Liver (tissue), 9 donors: Measurements from ENCODE around the gene SYNJ1. TPM values are rescaled to one million over a fixed set of nuclear protein-coding genes. Genes with fewer than 3 reads are reported as not detected.

Source experiments
- DNase-seq: peaks from one replicate; pipeline ENCODE4 v3.0.0-alpha.2; 2017; ENCODE audit warnings: low spot score
- H3K27ac ChIP-seq, 2 donors: one replicate each; pipeline ENCODE4 v1.7.0; 2013; ENCODE audit warnings: inconsistent platforms in 2 of 2, low read length in 2 of 2, control low read depth in 1 of 2, low read depth in 1 of 2, mild to moderate bottlenecking in 1 of 2
- H3K27me3 ChIP-seq, 4 donors: one replicate each; pipeline versions ENCODE4 v1.6.1 to v1.7.0; 2013; ENCODE audit warnings: low read length in 3 of 4, inconsistent platforms in 1 of 4, mild to moderate bottlenecking in 1 of 4, moderate library complexity in 1 of 4; ENCODE audit not compliant: control insufficient read depth in 4 of 4, insufficient read depth in 4 of 4
- H3K36me3 ChIP-seq, 4 donors: one replicate each; pipeline versions ENCODE4 v1.6.1 to v1.7.0; 2013; ENCODE audit warnings: low read length in 3 of 4, mild to moderate bottlenecking in 3 of 4, low read depth in 1 of 4, moderate library complexity in 1 of 4; ENCODE audit not compliant: control insufficient read depth in 4 of 4, insufficient read depth in 3 of 4
- H3K4me1 ChIP-seq, 4 donors: one replicate each; pipeline versions ENCODE4 v1.6.1 to v1.7.0; 2013; ENCODE audit warnings: low read length in 3 of 4, mild to moderate bottlenecking in 3 of 4, moderate library complexity in 1 of 4; ENCODE audit not compliant: control insufficient read depth in 4 of 4, insufficient read depth in 4 of 4
- H3K4me3 ChIP-seq, 3 donors: one replicate each; pipeline versions ENCODE4 v1.6.1 to v1.7.0; 2013; ENCODE audit warnings: low read length in 3 of 3, control low read depth in 1 of 3, low read depth in 1 of 3, mild to moderate bottlenecking in 1 of 3
- H3K9ac ChIP-seq, 2 donors: one replicate each; pipeline ENCODE4 v1.7.0; 2013; ENCODE audit warnings: low read length in 2 of 2, mild to moderate bottlenecking in 2 of 2, moderate library complexity in 2 of 2, control low read depth in 1 of 2, low read depth in 1 of 2
- H3K9me3 ChIP-seq, 4 donors: one replicate each; pipeline versions ENCODE4 v1.6.1 to v1.7.0; 2013; ENCODE audit warnings: low read length in 3 of 4; ENCODE audit not compliant: control insufficient read depth in 4 of 4
- EGR1 ChIP-seq, 2 donors: IDR thresholded peaks; 2 replicates each; pipeline ENCODE4 v1.6.1; 2016 to 2018; ENCODE audit warnings: antibody characterized with exemption in 2 of 2, low read depth in 2 of 2
- FOXA1 ChIP-seq: IDR thresholded peaks from 2 replicates; pipeline ENCODE4 v1.6.1; 2016; ENCODE audit warnings: antibody characterized with exemption
- FOXA2 ChIP-seq: IDR thresholded peaks from 2 replicates; pipeline ENCODE4 v1.6.1; 2016; ENCODE audit warnings: antibody characterized with exemption
- GABPA ChIP-seq, 2 donors: IDR thresholded peaks in 1 of 2; conservative IDR thresholded peaks in 1 of 2; 2 replicates each; pipeline ENCODE4 v1.6.1; 2016; ENCODE audit warnings: antibody characterized with exemption in 2 of 2, mild to moderate bottlenecking in 1 of 2, moderate library complexity in 1 of 2
- HNF4A ChIP-seq, 2 donors: conservative IDR thresholded peaks; 2 replicates each; pipeline ENCODE4 v1.6.1; 2016; ENCODE audit warnings: antibody characterized with exemption in 2 of 2, mild to moderate bottlenecking in 2 of 2
- HNF4G ChIP-seq: IDR thresholded peaks from 2 replicates; pipeline ENCODE4 v1.6.1; 2016; ENCODE audit warnings: antibody characterized with exemption
- JUND ChIP-seq, 2 donors: IDR thresholded peaks; 2 replicates each; pipeline ENCODE4 v1.6.1; 2016; ENCODE audit warnings: antibody characterized with exemption in 2 of 2
- NR2F2 ChIP-seq: IDR thresholded peaks from 2 replicates; pipeline ENCODE4 v1.6.1; 2016; ENCODE audit warnings: antibody characterized with exemption
- RAD21 ChIP-seq, 2 donors: IDR thresholded peaks; 2 replicates each; pipeline ENCODE4 v1.6.1; 2016; ENCODE audit warnings: antibody characterized with exemption in 2 of 2, mild to moderate bottlenecking in 2 of 2
- RXRA ChIP-seq, 2 donors: IDR thresholded peaks; 2 replicates each; pipeline ENCODE4 v1.6.1; 2017 to 2018; ENCODE audit warnings: antibody characterized with exemption in 2 of 2, mild to moderate bottlenecking in 1 of 2
- SP1 ChIP-seq: IDR thresholded peaks from 2 replicates; pipeline ENCODE4 v1.6.1; 2018; ENCODE audit warnings: antibody characterized with exemption, mild to moderate bottlenecking
- TAF1 ChIP-seq: conservative IDR thresholded peaks from 2 replicates; pipeline ENCODE4 v1.6.1; 2016; ENCODE audit warnings: antibody characterized with exemption, mild to moderate bottlenecking
- YY1 ChIP-seq: IDR thresholded peaks from 2 replicates; pipeline ENCODE4 v1.6.1; 2016; ENCODE audit warnings: antibody characterized with exemption, mild to moderate bottlenecking
- WGBS: extraction: QIAGEN DNeasy Blood & Tissue Kit; methylation state at CpG from one replicate; pipeline ENCODE4 v1.1.7; 2013; 5-methylcytosine and 5-hydroxymethylcytosine counted together
- polyA plus RNA-seq, 2 donors: library from polyadenylated mRNA; stranded (reverse) in 1 of 2; unstranded in 1 of 2; fragments of 200-250 nt in 1 of 2; fragments of >200 nt in 1 of 2; fragmentation: Nextera tagmentation in 1 of 2; extraction: Ambion mirVana in 1 of 2; gene quantifications; one replicate each; pipeline versions ENCODE4 v1.2.1 to v1.2.3, GENCODE V29; 2013 to 2015
- total RNA-seq, 2 donors: library from RNA; depleted of rRNA; stranded (reverse); fragments of >200 nt; gene quantifications; one replicate each; pipeline ENCODE4 v1.2.3, GENCODE V29; 2014
- TF ChIP-seq, protein P1 (sequence below): fragments of 150-350 bp; IDR thresholded peaks from 2 replicates; pipeline ENCODE4 v1.5.1; 2017; ENCODE audit warnings: improper control_type of control experiment, low read depth, low read length; ENCODE audit not compliant: missing input control
- TF ChIP-seq, protein P2 (sequence below): IDR thresholded peaks from 2 replicates; pipeline ENCODE4 v1.6.1; 2016; ENCODE audit warnings: antibody characterized with exemption
- TF ChIP-seq, protein P3 (sequence below): IDR thresholded peaks from 2 replicates; pipeline ENCODE4 v1.6.1; 2016; ENCODE audit warnings: antibody characterized with exemption, mild to moderate bottlenecking
- TF ChIP-seq, protein P4 (sequence below): IDR thresholded peaks from 2 replicates; pipeline ENCODE4 v1.6.1; 2016; ENCODE audit warnings: antibody characterized with exemption
- TF ChIP-seq, protein P5 (sequence below): IDR thresholded peaks from 2 replicates; pipeline ENCODE4 v1.6.1; 2016; ENCODE audit warnings: antibody characterized with exemption
- donor health status: healthy.
- donor health status: healthy.
- donor health status: healthy.
- donor health status: healthy.
- donor health status: healthy.

SYNJ1 gene
- total and polyA plus RNA-seq, 4 donors: 2.5 to 7.2 (median 5.0) TPM

DNA sequence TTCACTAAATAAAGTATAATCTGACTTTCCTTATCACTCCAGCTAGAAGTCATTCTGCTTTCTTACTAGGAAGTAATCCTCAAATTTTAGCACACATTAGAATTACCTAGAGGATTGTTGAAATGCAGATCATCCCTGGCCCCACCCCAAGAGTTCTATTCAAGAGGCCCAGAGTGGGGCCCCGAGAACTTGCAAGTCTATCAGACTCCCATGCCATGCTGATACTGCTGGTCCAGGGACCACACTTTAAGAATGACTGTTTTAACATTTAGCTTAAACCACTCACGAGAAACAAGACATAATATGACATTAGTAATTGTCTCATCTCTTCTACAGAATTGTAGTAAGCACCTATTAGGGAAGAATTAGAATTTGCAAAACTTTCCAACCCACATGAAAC, 7.7 kb upstream of the SYNJ1 start:
- Histone ChIP-seq H3K9me3 (no peaks in the 10 kb centered on the region), H3K9ac (no peak overlapping the region), H3K27me3 (no peaks in the 10 kb centered on the region), H3K4me1 (no peaks in the 10 kb centered on the region), H3K27ac (no peak overlapping the region), H3K4me3 (no peak overlapping the region), H3K36me3 (peaks cover 4 to 28% (median 13%) of the 10 kb centered on the region in 4 donors)
- no peak for DNase-seq
- no peak for TF ChIP-seq TAF1
- TF ChIP-seq, protein P1, sequence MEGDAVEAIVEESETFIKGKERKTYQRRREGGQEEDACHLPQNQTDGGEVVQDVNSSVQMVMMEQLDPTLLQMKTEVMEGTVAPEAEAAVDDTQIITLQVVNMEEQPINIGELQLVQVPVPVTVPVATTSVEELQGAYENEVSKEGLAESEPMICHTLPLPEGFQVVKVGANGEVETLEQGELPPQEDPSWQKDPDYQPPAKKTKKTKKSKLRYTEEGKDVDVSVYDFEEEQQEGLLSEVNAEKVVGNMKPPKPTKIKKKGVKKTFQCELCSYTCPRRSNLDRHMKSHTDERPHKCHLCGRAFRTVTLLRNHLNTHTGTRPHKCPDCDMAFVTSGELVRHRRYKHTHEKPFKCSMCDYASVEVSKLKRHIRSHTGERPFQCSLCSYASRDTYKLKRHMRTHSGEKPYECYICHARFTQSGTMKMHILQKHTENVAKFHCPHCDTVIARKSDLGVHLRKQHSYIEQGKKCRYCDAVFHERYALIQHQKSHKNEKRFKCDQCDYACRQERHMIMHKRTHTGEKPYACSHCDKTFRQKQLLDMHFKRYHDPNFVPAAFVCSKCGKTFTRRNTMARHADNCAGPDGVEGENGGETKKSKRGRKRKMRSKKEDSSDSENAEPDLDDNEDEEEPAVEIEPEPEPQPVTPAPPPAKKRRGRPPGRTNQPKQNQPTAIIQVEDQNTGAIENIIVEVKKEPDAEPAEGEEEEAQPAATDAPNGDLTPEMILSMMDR: no peak
- TF ChIP-seq FOXA2: no peak
- TF ChIP-seq, protein P2, sequence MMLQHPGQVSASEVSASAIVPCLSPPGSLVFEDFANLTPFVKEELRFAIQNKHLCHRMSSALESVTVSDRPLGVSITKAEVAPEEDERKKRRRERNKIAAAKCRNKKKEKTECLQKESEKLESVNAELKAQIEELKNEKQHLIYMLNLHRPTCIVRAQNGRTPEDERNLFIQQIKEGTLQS: no peak
- no peak for TF ChIP-seq RAD21 (IDR thresholded peaks at IDR 0.05)
- TF ChIP-seq HNF4A (conservative IDR thresholded peaks at IDR 0.05): no peak
- TF ChIP-seq NR2F2: no peak
- TF ChIP-seq, protein P3, sequence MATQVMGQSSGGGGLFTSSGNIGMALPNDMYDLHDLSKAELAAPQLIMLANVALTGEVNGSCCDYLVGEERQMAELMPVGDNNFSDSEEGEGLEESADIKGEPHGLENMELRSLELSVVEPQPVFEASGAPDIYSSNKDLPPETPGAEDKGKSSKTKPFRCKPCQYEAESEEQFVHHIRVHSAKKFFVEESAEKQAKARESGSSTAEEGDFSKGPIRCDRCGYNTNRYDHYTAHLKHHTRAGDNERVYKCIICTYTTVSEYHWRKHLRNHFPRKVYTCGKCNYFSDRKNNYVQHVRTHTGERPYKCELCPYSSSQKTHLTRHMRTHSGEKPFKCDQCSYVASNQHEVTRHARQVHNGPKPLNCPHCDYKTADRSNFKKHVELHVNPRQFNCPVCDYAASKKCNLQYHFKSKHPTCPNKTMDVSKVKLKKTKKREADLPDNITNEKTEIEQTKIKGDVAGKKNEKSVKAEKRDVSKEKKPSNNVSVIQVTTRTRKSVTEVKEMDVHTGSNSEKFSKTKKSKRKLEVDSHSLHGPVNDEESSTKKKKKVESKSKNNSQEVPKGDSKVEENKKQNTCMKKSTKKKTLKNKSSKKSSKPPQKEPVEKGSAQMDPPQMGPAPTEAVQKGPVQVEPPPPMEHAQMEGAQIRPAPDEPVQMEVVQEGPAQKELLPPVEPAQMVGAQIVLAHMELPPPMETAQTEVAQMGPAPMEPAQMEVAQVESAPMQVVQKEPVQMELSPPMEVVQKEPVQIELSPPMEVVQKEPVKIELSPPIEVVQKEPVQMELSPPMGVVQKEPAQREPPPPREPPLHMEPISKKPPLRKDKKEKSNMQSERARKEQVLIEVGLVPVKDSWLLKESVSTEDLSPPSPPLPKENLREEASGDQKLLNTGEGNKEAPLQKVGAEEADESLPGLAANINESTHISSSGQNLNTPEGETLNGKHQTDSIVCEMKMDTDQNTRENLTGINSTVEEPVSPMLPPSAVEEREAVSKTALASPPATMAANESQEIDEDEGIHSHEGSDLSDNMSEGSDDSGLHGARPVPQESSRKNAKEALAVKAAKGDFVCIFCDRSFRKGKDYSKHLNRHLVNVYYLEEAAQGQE: no peak
- no peak for TF ChIP-seq SP1
- no peak for TF ChIP-seq EGR1 (IDR thresholded peaks at IDR 0.05; ENCODE audit: low read depth in 2 of 2)
- TF ChIP-seq RXRA (IDR thresholded peaks at IDR 0.05): no peak
- TF ChIP-seq, protein P4, sequence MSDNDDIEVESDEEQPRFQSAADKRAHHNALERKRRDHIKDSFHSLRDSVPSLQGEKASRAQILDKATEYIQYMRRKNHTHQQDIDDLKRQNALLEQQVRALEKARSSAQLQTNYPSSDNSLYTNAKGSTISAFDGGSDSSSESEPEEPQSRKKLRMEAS: no peak
- TF ChIP-seq, protein P5, sequence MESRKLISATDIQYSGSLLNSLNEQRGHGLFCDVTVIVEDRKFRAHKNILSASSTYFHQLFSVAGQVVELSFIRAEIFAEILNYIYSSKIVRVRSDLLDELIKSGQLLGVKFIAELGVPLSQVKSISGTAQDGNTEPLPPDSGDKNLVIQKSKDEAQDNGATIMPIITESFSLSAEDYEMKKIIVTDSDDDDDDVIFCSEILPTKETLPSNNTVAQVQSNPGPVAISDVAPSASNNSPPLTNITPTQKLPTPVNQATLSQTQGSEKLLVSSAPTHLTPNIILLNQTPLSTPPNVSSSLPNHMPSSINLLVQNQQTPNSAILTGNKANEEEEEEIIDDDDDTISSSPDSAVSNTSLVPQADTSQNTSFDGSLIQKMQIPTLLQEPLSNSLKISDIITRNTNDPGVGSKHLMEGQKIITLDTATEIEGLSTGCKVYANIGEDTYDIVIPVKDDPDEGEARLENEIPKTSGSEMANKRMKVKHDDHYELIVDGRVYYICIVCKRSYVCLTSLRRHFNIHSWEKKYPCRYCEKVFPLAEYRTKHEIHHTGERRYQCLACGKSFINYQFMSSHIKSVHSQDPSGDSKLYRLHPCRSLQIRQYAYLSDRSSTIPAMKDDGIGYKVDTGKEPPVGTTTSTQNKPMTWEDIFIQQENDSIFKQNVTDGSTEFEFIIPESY: no peak
- TF ChIP-seq YY1: no peak
- TF ChIP-seq JUND (IDR thresholded peaks at IDR 0.05): no peak
- no peak for TF ChIP-seq FOXA1
- no peak for TF ChIP-seq HNF4G
- no peak for TF ChIP-seq GABPA (IDR thresholded peaks at IDR 0.05 in 1 of 2, conservative IDR thresholded peaks at IDR 0.05 in 1 of 2)
- 94% methylated on average over 2 of the region's 2 CpGs for WGBS
